HCT116 (cell line): ENCODE measurements around the gene TRPM1.

Source experiments
- CEBPB ChIP-seq: IDR thresholded peaks from 2 replicates; pipeline ENCODE4 v1.6.1; 2012; ENCODE audit warnings: low read depth
- CTCF ChIP-seq, 3 experiments: fragments of 200-600 bp in 1 of 3; sonication (generic) in 1 of 3; IDR thresholded peaks in 2 of 3; conservative IDR thresholded peaks in 1 of 3; 2 replicates each; pipeline ENCODE4 v1.5.1; 2012 to 2017; ENCODE audit warnings: low read depth in 2 of 3, low read length in 2 of 3, antibody characterized with exemption in 1 of 3, borderline replicate concordance in 1 of 3, control low read depth in 1 of 3, mild to moderate bottlenecking in 1 of 3, mixed read lengths in 1 of 3, mixed run types in 1 of 3, moderate library complexity in 1 of 3; ENCODE audit not compliant: insufficient read depth in 1 of 3
- EZH2phosphoT487 ChIP-seq: fragments of 200-600 bp; IDR thresholded peaks from 2 replicates; pipeline ENCODE4 v1.6.1; 2018; ENCODE audit warnings: antibody characterized with exemption, borderline replicate concordance
- RAD21 ChIP-seq: IDR thresholded peaks from 2 replicates; pipeline ENCODE4 v1.6.1; 2012; ENCODE audit warnings: low read depth, mild to moderate bottlenecking

- no peak for TF ChIP-seq EZH2phosphoT487
- no peak for TF ChIP-seq RAD21
- TF ChIP-seq CEBPB: no peak
- no peak for TF ChIP-seq CTCF (IDR thresholded peaks at IDR 0.05 in 2 of 3, conservative IDR thresholded peaks at IDR 0.05 in 1 of 3; ENCODE audit: borderline replicate concordance in 1 of 3, insufficient read depth in 1 of 3, low read depth in 2 of 3, low read length in 2 of 3)
These were observed 47.6 kb upstream of the TRPM1 start for GRCh38 chr15:31149088-31149505.
